ENCODE measurements around the gene TCF7.

The TCF7 gene

DNA sequence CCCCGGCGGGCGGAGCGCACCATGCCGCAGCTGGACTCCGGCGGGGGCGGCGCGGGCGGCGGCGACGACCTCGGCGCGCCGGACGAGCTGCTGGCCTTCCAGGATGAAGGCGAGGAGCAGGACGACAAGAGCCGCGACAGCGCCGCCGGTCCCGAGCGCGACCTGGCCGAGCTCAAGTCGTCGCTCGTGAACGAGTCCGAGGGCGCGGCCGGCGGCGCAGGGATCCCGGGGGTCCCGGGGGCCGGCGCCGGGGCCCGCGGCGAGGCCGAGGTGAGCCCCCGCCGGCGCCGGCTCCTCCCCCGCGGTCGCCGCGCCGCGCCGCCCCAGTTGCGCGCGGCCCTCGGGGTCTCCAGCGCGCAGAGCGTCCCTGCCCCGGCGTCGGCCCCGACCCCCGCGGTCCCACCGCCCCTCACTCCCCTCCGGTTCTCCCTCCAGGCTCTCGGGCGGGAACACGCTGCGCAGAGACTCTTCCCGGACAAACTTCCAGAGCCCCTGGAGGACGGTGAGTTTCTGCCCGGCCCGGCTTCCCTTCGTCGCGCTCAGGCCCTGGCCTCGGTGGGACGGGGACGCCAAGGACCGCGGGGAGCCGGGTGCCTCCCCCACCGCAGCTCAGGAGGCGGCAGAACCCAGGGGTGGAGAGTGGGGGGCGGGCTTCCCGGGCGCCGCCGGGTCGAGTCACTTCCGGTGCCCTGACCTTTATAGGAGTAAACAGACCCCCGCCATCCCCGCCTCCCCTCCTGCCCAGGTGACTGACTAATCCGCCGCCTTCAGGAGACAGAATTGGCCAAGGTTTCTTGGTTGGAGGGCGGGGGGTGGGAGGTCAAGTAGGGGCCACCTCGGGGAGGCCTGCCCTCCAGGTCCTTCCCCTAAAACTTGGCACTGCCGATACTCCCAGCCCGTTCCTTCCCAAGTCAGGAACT, 665 bp downstream of the TCF7 start:
- DNase-seq = peak; percentile 62

GRCh38 chr5:134115806-134116175, 1.3 kb downstream of the TCF7 start:
- DNase-seq = peak; percentile 52

DNA sequence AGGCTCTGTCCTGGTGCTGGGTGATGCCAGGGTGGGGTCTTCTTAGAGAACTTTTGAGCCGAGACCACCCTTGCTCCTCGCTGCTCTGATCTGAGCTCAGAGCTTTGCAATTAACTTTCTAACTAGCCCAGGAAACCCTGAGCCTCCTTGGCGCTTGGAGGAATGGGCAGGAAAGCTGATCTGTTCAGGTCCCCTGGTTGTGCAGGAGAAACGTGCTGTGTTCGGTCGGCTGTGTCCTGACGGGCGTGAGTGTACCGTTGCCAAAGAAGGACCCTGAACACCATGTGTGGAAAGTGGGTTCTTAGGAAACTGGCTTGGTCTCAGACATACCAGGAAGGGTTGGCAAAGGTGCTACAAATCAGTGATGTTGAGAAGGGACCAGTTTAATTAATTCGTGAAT, 1.8 kb downstream of the TCF7 start:
- no peak for DNase-seq

GRCh38 chr5:134116789-134117761, 2.6 kb downstream of the TCF7 start:
- no peak for DNase-seq

DNA sequence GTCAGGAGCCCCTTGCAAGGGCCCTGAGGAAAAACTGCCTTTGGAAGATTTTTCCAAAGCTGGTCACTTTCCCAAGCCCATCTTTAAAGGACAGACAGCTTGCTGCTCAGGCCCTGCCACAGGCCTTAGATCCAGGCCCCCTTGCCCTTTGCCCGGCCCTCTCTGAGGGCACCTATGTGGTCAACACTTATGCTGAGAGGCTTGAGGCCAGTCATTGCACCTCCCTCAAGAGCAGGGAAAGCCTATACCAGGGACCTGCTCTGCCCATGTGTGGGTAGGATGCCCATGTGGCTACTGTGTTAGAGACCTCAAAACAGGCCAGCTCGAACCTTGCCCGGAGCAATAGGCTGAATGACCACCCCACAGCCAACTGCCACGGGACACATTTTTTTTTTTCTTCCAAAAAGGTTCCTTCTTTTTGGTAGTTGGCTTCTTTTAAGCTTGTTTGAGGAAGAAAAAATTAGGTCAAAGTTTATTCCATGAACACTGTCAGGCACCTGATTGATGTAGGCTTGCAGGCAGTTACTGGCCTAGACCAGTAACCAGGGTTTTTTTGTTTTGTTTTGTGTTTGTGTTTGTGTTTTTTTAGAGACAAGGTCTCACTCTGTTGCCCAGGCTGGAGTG, 3.8 kb downstream of the TCF7 start:
- DNase-seq = no peak

DNA sequence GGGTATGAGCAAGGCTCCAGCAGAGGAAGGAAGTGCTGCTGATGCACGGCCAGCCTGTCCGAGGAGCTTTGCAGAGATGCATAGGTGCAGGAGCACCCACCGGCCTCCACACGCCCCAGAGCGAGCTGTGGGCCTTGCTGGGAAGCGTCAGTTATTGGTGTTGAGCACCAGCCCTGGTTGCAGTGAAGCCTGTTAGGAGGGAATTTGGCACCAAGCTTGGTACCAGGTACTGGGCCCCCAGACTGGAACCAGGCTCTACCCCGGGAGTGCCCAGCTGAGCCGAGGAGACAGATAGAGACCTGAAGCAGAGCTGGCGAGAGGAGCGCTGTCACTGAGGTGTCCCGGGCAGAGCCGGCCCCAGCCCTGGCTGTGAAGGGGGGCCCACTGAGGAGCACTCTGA, 5.2 kb downstream of the TCF7 start:
- DNase-seq = no peak

DNA sequence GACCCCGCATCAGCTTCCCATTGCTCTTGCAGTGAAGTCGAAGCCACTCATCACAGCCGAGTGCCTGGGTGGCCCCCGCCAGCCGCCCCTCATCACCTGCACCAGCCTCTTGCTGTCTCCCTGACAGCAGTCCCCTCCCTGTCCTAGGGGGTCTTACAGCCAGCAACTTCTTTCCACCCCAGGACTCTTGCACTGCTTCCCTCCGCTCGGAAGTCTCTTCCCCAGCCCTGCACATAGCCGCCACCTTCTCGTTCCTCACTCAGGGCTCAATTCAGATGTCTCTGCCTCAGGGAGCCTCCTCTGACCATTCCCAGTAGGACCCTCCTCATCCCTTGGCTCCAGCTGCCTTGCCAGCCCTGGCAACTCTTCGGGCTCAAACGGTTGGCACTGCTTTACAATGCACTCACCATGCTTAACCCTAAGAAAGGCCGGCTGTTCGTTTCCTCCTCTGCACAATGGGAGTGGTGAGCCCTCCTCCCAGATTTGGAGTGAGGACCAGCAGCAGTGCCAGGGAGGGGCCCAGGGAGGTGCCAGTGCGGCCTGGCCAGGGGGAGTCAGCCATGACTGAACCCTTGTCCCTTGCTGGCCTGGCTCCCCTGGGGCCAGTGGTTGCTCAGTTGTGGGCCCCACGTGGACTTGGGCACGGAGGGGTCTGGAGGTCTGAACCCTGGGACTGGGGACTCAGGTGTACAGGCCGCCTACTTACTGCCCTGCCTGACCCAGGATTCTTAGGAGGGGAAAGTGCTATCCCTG, 6.1 kb downstream of the TCF7 start:
- DNase-seq = no peak

GRCh38 chr5:134122530-134122929, 8.0 kb downstream of the TCF7 start:
- DNase-seq = no peak

- no peak for DNase-seq
Observed at GRCh38 chr5:134123360-134123759, 8.9 kb downstream of the TCF7 start.

DNA sequence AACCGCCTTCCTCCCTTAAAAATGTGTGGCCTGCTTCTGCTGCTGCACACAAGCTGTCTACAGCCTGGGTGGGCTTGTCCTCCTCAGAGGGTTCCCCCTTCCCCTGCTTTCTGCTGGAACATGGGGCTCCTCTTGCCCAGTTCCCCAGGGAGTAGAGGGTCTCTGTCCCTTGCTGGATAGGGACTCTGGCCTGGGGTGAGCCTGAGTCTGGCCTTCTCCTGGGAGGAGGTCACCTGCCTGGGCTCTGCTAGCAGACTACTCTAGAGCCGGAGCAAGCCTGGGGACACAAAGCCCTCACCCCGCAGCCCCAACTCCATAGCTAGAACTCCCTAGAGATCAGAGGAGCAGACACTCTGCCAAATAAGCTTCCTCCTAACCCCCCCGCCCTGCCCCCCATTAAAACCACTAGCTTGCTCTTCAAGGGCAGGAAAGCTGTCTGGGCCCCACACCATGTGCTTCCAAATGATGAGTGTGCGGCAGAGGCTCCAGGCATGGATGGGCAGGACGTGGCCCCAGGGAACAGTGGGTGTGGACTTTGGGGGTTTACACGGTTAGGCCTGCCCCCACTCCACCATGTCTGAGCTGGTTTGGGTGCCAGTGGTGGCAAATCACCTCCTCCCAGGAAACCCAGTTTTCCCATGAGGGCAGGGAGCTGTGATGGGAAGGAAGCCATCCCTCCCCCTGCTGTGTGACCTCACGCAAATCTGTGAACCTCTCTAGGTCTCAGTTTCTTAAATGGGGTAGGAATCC, 10.0 kb downstream of the TCF7 start:
- no peak for DNase-seq

DNA sequence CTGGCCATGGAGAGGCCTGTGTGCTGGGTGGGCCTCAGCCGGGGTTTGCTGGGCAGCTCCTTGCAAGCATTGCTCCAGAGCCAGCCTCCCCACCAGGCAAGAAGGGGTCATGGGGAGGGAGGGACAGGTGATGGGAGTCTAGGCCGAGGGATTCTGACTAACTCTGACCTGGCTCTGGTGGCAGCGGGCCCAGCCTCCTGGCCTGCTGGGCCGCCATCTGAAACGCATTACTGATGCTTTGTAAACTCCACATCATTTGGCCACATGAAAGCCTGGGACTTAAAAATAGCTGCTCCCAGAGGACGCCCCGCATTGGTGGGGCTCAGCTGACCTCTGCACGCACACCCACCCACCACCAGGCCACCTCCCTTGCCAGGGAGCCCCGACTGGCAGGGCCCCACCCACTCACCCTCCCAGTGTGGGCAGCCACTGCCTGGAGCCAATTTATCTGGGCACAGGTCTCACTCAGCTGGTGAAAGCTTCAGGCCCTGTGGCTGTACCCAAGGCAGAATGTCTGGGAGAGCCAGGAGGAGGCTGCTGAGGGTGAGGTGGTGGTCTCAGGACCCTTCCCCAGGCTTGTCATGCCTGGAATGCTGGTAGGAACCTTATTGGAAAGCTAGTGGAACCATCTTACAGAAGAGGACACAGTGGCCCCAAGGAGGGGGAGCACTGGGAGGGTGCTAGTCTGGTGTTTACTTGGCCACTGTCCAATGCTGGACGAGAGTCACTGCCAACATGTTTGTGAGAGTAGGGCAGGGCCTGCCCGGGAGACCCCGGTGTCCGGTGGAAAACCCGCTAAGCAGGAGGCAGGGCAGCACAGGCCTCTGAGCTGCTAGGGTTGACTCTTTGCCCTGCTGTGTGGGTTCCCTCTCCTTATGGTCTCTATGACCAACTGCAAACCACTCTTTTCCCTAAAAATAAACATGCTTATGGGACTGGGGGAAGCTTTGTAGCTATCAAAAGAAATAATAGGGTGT, 10.8 kb downstream of the TCF7 start:
- DNase-seq = peak; percentile 46

GRCh38 chr5:134127376-134127861, 12.9 kb downstream of the TCF7 start:
- DNase-seq = no peak

GRCh38 chr5:134127988-134128647, 13.6 kb downstream of the TCF7 start:
- no peak for DNase-seq

DNA sequence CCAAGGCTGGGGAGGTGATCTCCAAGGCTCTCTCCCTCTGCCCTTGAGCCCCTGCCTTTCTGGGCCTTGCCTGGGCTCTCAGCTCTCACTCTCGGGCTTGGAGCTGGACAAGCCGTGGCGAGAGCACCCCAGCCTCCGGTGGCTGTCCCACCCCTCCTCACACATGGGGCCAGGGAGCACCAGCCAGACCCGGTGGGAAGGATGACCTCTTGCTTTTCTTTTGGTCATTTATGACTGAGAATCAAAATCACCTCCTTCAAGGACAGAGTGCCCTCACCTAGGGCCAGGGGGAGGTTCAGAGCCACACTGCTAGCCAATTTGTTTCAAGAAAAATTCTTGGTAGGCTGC, 14.1 kb downstream of the TCF7 start:
- no peak for DNase-seq

DNA sequence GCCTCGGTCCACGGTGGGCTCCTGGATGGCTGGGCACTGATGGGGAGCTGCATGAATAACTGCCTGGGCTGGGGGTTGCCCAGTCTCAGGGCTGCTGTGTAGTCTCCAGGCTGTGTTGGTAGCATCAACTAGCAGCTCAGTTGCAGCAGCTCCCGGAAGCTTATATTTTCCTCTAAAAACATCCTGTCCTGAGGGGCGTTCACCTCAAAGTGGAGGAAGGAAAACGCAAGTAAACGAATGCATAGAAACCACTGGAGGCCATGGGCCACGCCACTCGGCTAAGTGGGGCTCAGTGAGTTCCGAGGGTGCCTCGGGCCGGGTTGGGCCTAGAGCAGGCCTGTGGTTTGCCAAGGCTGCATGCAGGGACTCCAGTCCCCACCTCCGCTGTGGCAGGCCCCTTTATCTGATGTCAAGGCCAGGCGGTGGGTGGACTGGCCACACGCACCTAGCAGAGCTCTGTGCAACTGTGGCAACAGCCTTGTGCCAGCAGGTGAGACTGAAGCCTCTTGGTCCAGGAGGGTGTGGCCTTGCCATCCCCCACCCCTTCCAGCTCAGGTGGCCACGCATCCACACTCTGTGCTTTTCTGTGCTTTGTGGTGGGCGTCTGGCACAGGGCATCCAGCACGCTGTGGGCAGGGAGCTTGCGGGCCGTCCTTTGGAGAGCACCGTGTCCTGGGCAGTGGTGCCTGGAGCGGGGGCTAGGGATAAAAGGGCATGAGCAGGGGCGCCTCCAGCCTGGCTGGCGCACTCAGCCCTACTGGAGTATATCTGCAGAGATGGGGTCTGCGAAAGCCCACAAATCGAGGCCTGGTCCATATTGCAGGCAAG, 15.1 kb downstream of the TCF7 start:
- no peak for DNase-seq

- no peak for DNase-seq
Observed at GRCh38 chr5:134130239-134130945, 15.9 kb downstream of the TCF7 start.

DNA sequence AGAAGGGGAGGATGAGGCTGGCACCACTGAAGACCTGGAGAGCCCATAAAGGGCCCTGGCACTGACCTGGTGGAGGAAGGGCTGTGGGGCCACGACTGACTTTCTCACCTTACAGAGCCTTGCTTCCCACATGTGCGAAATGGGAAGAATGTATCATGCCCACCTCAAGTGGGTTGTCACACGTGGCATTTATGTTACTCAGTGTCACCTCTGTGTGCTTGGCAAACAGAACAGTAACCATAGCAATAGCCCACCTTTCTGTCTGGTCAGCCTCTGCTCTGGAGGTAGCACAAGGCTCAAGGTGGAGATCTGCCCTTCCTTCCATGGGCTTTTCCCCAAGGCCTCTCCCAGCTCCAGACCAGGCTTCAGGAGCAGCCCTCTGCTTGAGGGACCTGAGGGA, 16.7 kb downstream of the TCF7 start:
- DNase-seq = no peak

All from eye (tissue), 1 donor.